ENCODE measurements around the gene PEX6.

GRCh38 chr6:42978487-42978838 is 518 bp downstream of the PEX6 start:
- TF ChIP-seq EZH2 (IDR thresholded peaks at IDR 0.05) = no peak
- no peak for TF ChIP-seq POLR2AphosphoS5 (IDR thresholded peaks at IDR 0.05; ENCODE audit: borderline replicate concordance, low read depth, low read length)

Measured in SK-N-MC (cell line).